NCI-H526 (cell line): ENCODE results near the gene ADAMTS13.
A peak's percentile ranks its signal among the peaks of the same experiment; 100 is the strongest.

ENCODE experiments used
- DNase-seq, 2 experiments: peaks; one replicate each; lab custom pipeline; 2025; lab: John Stamatoyannopoulos, UW

Gene ADAMTS13

GRCh38 chr9:133454943-133455673, 32.9 kb downstream of the ADAMTS13 start:
- no peak for DNase-seq

- DNase-seq: no peak
Observed at GRCh38 chr9:133455936-133456335, 33.8 kb downstream of the ADAMTS13 start.

- DNase-seq: no peak
Observed at GRCh38 chr9:133456409-133456808, 34.2 kb downstream of the ADAMTS13 start.

GRCh38 chr9:133457233-133457632, 35.1 kb downstream of the ADAMTS13 start:
- DNase-seq: no peak

- no peak for DNase-seq
Observed at GRCh38 chr9:133457748-133458147, 35.6 kb downstream of the ADAMTS13 start.

- DNase-seq: peak in 1 of 2 experiments; percentile 37
Observed at GRCh38 chr9:133458643-133459312, 36.6 kb downstream of the ADAMTS13 start.

- DNase-seq: peak; percentile 94 to 98
Observed at GRCh38 chr9:133459476-133460404, 37.6 kb downstream of the ADAMTS13 start, which contains the start of gene CACFD1. Gene CACFD1, plus strand, starts transcription at chr9:133459978. Its CDS starts 89 bp downstream, at chr9:133460067.

- peak; percentile 46 to 72 for DNase-seq
Observed at GRCh38 chr9:133460405-133461175, 38.4 kb downstream of the ADAMTS13 start.

- DNase-seq: no peak
Observed at GRCh38 chr9:133461975-133462374, 39.8 kb downstream of the ADAMTS13 start.

- DNase-seq: peak; percentile 16 to 46
Observed at GRCh38 chr9:133463234-133463863, 41.2 kb downstream of the ADAMTS13 start.

- DNase-seq: no peak
Observed at GRCh38 chr9:133463864-133464615, 41.9 kb downstream of the ADAMTS13 start.

- DNase-seq: no peak
Observed at GRCh38 chr9:133464638-133465037, 42.5 kb downstream of the ADAMTS13 start.

- DNase-seq: no peak
Observed at GRCh38 chr9:133465984-133466383, 43.8 kb downstream of the ADAMTS13 start.

- no peak for DNase-seq
Observed at GRCh38 chr9:133467101-133467500, 44.9 kb downstream of the ADAMTS13 start.

- DNase-seq: no peak
Observed at GRCh38 chr9:133468374-133468773, 46.2 kb downstream of the ADAMTS13 start.

- no peak for DNase-seq
Observed at GRCh38 chr9:133468777-133469421, 46.7 kb downstream of the ADAMTS13 start.

- DNase-seq: no peak
Observed at GRCh38 chr9:133470427-133470924, 48.3 kb downstream of the ADAMTS13 start.

- no peak for DNase-seq
Observed at GRCh38 chr9:133470988-133471387, 48.8 kb downstream of the ADAMTS13 start.

- DNase-seq: no peak
Observed at GRCh38 chr9:133471551-133472276, 49.5 kb downstream of the ADAMTS13 start.
